GM19025 (cell line): Measurements from ENCODE around the gene SP5.
"Not testable (repeated sequence)": the region's sequence is repeated elsewhere in the genome, so short reads cannot be mapped to it uniquely, and the experiment has no call there.

Experiments used
- ATAC-seq: cut with Tn5 transposase; IDR thresholded peaks from one replicate; pipeline ENCODE4 v1.9.1; 2021; ENCODE audit warnings: mild to moderate bottlenecking, low read depth, moderate library complexity; ENCODE audit not compliant: unreplicated experiment

The SP5 gene

DNA sequence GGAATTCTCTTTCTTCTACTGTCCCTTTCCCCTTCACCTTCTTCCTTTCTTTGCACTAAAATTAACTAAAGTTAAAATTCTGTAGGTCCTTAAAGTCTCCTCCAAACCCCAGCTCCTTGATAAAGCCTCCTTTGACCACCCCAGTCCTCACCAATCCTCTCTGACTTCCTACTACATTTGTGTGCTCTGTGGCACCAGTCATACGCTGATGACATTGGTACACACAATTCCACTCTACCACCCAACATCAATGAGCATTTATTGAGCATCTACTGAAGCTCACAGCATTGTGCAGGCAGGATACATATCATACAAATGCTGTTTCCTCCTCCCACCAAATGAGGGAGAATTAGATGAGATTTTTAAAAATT, 4.5 kb upstream of the SP5 start:
- no peak for ATAC-seq

DNA sequence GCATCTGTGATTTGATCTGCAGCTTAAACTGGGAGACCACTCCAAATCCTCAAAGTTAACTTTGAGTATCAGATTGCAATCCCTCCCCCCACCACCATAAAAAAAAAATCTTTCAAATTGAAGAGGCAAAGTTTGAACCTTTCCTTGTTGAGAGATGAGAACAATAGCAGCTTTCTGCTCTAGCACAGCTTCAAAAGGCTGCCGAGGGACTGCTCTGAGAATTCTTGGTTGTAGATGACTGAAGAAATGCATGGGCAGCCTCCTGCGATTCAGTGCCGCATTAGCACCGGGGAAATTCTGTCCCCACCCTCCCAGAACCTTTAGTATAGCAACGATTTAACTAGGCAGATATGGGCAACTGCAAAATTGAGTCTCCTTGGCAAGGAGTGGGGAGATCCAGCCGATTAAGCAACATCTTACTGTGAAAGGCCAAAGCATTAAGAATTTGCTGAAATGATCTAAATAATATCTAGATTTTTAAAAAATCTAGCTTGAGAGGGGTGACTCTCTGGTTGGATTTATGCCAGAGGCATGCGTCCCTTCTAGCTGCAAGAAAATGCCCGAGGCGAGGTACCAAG, 3.9 kb upstream of the SP5 start:
- ATAC-seq: no peak

DNA sequence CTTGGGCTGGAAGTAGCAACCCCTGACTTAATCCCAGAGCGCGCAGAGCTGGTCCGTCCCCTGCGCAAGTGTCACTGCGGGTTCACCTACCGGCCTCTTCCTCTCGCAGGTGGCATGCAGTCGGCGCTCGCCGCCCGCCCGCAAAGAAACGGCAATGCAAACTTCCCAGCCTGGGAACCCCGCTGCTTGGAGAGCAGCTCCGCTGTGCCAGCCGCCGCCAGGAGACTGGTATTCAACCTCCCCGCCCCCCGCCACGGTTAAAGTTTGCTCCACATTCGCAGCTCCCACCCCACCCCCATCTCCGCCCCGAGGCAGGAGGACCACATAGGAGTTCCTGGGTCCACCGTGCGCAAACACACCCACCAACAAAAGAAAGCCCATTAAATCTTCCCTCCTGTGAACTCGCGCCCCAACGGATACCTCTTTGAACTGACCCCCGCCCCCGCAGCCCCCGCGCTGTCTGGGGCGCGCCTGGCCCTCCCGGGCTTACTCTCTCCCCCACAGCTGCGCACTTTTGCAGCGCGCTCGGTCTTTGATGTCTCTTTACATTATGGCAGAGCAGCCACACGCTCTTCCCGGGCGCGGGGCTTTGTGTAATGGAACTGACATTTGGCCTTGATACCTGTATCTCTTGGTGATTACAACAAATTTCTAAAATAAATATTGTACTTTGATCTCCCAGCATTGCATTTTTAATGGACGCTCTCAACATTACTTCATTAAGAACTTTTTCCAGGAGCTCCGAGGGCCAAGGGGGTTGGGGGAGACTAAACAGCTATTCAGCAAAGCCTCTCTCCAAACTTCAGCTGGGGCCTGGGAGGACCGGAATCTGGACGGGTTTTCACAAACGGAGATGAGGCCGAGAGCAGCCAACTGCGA, 3.1 kb upstream of the SP5 start:
- ATAC-seq: no peak

- no peak for ATAC-seq
Observed at GRCh38 chr2:170712653-170713542, 2.2 kb upstream of the SP5 start.

DNA sequence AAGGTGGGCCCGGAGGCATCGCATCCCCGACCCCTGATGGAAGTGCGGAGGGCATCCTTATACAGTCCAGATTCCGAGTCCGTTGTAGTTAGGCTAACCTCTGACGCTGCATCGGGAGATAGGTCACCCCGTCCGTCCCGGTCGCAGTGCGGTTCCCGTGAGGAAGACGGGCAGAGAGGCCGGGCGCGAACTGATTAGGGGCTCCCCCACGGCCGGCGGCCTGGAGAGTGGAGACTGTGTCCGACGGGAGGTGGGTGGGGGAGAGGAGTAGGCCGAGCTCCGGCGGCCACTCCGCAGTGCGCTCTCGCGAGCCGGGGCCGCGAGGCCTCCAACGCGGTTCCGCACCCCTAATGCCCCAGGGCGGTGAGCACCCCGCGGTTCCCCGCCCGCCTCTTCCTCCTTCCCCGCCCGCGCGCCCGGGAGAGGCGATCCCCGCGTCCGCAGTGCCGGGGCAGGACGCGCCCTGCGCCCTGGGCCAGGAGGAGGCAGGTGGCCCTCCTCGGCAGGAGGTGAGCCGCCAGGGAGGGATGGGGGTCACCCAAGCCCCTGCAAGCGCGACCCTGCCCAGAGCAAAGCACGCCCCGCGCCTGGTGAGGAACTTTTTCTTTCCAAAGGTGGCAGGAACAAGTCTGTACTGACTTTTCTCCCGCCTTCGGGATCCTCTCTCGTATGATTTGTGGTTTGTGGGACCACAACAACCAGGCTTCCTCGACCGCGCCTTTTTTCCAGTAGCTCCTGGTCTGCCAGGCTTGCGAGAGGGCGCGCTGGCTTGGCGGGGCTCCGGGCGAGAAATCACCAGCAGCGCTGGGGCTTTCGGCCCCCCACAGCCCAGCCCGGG, 1.4 kb upstream of the SP5 start:
- ATAC-seq: no peak

DNA sequence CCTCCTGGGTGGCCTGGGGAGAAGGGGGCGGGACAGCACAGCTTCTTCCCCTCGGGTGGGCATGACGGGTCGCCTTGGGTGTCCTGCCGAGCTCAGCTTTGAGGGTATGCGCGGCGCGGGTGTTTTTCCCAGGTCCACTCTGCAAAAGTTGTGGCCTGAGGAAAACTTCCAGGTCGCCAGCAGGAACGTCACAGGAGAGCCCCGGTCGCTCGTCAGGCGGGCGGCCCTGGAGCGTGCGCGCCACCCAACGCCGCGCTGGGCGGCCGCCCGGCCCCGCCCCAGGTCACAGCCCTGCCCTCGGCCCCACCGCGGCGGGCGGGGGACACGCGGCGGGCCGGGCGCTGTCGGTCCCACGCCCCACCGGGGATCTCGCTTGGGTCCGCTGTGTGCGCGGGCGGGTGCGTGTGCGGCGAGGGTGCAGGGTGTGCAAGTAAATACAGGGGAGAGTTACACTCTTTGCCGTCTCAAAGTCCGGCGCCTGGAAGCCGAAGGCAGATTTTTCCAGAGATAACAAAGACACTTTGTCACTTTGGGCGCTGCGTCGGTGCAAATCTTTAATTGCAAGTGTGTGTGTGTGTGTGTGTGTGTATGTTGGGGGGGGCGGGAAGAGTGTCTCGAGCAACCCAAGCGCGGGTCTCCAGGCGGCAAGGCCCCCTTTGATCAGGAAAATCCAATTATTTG, 616 bp upstream of the SP5 start:
- ATAC-seq: no peak

DNA sequence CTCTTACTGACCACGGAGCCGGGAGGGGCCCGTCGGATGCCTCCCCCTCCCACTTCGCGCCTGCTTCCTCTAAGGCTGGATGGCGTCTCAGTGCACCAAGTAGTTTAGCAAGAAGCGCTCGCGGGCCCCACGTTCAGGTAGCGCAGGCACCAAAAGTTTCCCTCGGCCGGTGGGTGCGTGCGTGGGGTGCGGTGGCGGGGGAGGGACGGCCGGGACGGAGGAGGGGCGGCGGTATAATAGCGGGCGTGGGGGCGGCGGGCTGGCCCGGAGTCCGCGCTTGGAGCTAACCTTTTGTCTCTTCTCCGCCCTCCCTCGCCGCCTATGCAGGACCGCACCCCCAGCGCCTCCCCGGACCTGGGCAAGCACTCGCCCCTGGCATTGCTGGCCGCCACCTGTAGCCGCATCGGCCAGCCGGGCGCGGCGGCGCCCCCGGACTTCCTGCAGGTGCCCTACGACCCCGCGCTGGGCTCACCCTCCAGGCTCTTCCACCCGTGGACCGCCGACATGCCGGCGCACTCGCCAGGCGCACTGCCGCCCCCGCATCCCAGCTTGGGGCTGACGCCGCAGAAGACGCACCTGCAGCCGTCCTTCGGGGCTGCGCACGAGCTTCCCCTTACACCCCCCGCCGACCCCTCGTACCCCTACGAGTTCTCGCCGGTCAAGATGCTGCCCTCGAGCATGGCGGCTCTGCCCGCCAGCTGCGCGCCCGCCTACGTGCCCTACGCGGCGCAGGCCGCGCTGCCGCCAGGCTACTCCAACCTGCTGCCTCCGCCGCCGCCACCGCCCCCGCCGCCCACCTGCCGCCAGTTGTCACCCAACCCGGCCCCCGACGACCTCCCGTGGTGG, 1.0 kb downstream of the SP5 start:
- no peak for ATAC-seq

- ATAC-seq: no peak
Observed at GRCh38 chr2:170716851-170717598, 1.9 kb downstream of the SP5 start.

DNA sequence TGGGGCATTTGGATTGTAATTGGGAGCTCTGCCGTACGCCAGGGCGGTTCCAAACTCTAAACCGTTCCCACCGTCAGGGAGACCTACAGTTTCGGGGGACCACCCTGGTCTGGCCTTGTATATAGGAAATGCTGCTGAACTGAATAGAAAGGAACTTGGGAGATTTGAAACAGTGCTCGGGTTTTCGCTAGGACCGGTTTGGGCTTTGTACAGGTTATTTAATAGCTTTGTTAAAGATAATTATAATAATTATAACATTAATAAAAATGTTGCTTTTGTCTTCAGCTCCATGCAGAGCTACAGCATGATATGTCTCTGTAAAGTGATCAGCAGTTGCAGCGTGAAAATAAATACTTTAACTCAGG, 2.4 kb downstream of the SP5 start:
- ATAC-seq: no peak

DNA sequence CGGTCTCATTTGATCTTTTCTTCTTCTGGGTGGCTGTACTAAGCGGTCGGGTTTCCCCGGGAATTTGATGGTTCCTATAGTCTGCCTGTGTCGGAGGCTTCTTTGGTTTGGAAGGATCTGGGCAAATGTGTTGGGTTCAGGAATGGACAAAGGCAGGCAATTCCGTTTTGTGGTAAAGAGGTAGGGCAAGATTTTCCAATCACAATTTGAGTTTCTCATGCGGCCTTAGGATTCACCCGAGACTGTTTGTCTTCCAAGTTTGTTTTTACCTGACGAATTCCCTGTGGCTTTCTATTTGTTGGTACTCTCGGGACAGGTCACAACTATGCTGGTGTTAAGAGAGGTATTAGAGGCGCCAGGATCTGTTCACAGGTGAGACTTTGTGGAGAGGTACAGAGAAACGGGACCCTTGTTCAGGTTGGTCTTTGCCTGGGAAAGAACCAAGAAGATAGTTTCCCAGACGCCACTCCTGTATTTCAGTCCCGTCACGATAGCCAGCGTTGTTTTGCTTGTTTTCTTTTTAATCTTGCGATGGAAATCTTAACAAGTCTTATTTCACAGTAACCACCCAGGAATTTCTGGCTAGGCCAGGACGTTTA, 3.0 kb downstream of the SP5 start:
- ATAC-seq: no peak

- no peak for ATAC-seq
Observed at GRCh38 chr2:170719810-170720209, 4.7 kb downstream of the SP5 start.

DNA sequence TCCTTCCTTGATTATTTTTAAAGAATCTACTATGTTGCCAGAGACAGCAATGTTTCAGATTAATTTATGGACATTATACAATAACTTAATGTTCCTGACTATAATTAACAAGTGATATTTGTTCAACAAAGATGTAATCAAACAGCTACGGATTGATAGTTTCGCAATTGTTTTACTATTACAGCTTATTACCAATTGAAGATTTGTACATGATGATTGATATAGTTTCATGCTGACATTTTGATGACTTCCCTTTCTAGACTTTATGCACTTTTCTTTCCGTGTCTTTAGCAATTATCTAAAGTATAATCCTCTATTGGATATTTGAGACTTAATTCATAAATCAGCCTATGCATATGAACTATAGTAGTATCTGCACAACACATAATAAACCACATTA, 6.5 kb downstream of the SP5 start:
- no peak for ATAC-seq

DNA sequence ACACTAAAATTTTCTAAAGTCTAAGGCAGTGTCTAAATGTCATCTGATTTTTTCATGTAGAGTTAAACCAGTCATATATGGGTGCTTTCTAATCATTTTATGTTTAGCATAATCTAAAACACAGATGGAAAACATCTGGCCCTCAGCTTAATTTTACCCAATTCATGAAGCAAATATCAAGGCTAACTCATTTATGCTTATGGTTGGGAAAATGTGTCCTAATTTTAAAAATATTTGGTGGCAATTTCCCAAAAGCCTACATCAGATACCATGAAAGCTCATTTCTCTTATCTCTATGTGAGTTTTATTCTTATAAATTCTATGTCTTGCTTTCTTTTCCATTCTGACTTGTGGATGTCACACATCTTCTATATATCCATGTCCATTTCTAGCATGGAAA, 7.2 kb downstream of the SP5 start:
- no peak for ATAC-seq

DNA sequence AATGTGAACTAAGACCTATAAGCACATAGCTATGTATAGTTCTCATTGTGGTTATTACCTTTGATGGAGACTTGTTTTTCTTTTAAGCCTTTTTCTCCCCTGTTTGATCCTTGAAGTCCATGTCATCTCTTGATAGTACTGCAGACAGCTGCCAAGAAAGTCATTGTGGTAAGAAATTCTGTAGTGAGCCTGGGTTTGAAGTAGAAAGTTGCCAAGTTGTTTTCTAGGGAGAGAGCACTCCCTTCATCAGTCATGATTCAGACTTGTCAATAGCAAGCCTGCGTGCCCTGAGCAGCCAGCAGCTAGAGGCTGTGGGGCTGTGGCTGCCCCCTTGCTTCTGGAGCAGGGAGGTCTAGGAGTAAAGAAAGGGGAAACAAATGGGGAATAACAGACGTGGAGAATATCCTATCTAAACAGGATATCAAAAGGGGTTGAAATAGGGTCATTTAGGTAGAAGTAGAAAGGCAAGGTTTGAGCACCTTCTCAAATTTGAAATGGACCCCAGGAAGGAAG, 8.4 kb downstream of the SP5 start:
- no peak for ATAC-seq

- ATAC-seq: no peak
Observed at GRCh38 chr2:170733798-170734600, 18.9 kb downstream of the SP5 start.

DNA sequence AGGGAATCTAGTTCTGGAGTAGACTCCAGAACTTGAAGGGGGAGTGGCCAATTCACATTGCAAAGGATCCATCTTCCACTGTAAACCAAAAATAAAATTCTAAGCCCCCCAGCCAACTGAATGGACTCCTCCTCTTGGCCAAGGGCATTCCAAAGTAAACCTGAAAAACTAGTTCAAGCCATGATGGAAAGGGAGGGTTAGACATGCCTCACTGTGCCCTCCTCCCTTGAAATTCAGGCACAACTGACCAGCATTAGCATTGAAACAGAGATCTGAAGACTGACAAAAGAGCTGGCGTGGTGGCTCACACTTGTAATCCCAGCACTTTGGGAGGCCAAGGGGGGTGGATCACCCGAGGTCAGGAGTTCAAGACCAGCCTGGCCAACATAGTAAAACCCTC, 19.5 kb downstream of the SP5 start:
- ATAC-seq: not testable (repeated sequence)

DNA sequence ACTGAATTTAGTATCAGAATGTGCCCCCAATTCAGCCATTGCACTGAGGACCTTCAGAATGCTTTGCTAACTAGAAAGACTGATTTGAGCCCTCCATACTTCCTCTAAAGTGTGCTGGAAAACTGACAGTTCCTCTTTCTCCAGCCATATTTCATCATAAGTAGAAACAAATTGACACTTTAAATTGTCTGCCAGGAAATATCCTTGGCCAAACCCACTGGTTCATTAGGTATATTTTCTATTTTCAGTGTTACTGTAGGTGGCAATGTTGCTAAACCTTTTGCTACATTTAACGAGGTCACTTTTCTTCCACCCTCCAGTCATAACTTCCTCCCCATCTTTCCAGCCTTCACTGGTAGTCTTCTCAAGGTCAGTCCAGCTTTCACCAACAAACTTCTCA, 21.5 kb downstream of the SP5 start:
- no peak for ATAC-seq
